Parathyroid adenoma (tissue), 2 donors: ENCODE data around the gene TFB2M.

Experiments
- H2AFZ ChIP-seq: fragments of 300-600 bp; sonication (generic); one replicate; pipeline ENCODE4 v1.7.0; 2017; ENCODE audit warnings: antibody characterized with exemption, mild to moderate bottlenecking
- H3K27ac ChIP-seq: fragments of 300-600 bp; sonication (generic); one replicate; pipeline ENCODE4 v1.7.0; 2017
- H3K27me3 ChIP-seq: fragments of 300-600 bp; sonication (generic); one replicate; pipeline ENCODE4 v1.7.0; 2017; ENCODE audit warnings: low read length; ENCODE audit not compliant: control insufficient read depth, insufficient read depth
- H3K36me3 ChIP-seq: fragments of 300-600 bp; sonication (generic); one replicate; pipeline ENCODE4 v1.7.0; 2017; ENCODE audit warnings: low read length; ENCODE audit not compliant: control insufficient read depth, insufficient read depth
- H3K4me1 ChIP-seq: fragments of 300-600 bp; sonication (generic); one replicate; pipeline ENCODE4 v1.7.0; 2017; ENCODE audit warnings: control low read depth
- H3K4me2 ChIP-seq: fragments of 300-600 bp; sonication (generic); one replicate; pipeline ENCODE4 v1.7.0; 2017; ENCODE audit warnings: low read length
- H3K4me3 ChIP-seq: fragments of 300-600 bp; sonication (generic); one replicate; pipeline ENCODE4 v1.7.0; 2017; ENCODE audit warnings: low read depth, low read length
- H3K79me2 ChIP-seq: fragments of 300-600 bp; sonication (generic); one replicate; pipeline ENCODE4 v1.7.0; 2017; ENCODE audit warnings: control low read depth
- H3K9ac ChIP-seq: fragments of 300-600 bp; sonication (generic); one replicate; pipeline ENCODE4 v1.7.0; 2017; ENCODE audit warnings: mild to moderate bottlenecking
- H3K9me3 ChIP-seq: fragments of 300-600 bp; sonication (generic); one replicate; pipeline ENCODE4 v1.7.0; 2017; ENCODE audit warnings: low read length; ENCODE audit not compliant: control insufficient read depth
- CTCF ChIP-seq: fragments of 300-600 bp; sonication (generic); IDR thresholded peaks from one replicate; pipeline ENCODE4 v1.7.0; 2017; ENCODE audit warnings: antibody characterized with exemption, mild to moderate bottlenecking
- donor health status: primary hyperparathyroidism.

TFB2M gene

GRCh38 chr1:246597971-246598370, 31.9 kb upstream of the TFB2M start:
- no peak overlapping the region for H3K9ac ChIP-seq
- no peak overlapping the region for H3K4me2 ChIP-seq
- no peak overlapping the region for H3K27ac ChIP-seq

GRCh38 chr1:246597340-246597739, 31.3 kb upstream of the TFB2M start:
- Histone ChIP-seq H3K4me2 (no peak overlapping the region), H3K36me3 (no peaks in the 10 kb centered on the region), H2AFZ (no peak overlapping the region), H3K9me3 (no peaks in the 10 kb centered on the region), H3K9ac (no peak overlapping the region), H3K4me1 (no peaks in the 10 kb centered on the region), H3K27ac (no peak overlapping the region), H3K27me3 (no peaks in the 10 kb centered on the region), H3K79me2 (peaks cover 28% of the 10 kb centered on the region), H3K4me3 (no peak overlapping the region)
- TF ChIP-seq CTCF = no peak

More at GRCh38 chr1:246597971-246598370, 31.9 kb upstream of the TFB2M start:
- H3K79me2 ChIP-seq = peaks cover 33% of the 10 kb centered on the region
- H3K4me1 ChIP-seq = no peaks in the 10 kb centered on the region
- H3K4me3 ChIP-seq = no peak overlapping the region
- no peaks in the 10 kb centered on the region for H3K36me3 ChIP-seq
- H2AFZ ChIP-seq = no peak overlapping the region
- TF ChIP-seq CTCF = no peak
- no peaks in the 10 kb centered on the region for H3K9me3 ChIP-seq
- H3K27me3 ChIP-seq = no peaks in the 10 kb centered on the region

GRCh38 chr1:246595146-246595545, 29.1 kb upstream of the TFB2M start:
- no peaks in the 10 kb centered on the region for H3K4me1 ChIP-seq
- no peak overlapping the region for H3K9ac ChIP-seq
- no peak overlapping the region for H3K4me2 ChIP-seq
- no peaks in the 10 kb centered on the region for H3K9me3 ChIP-seq
- no peaks in the 10 kb centered on the region for H3K27me3 ChIP-seq
- no peak overlapping the region for H2AFZ ChIP-seq
- no peak for TF ChIP-seq CTCF
- H3K4me3 ChIP-seq = no peak overlapping the region
- no peaks in the 10 kb centered on the region for H3K36me3 ChIP-seq
- H3K79me2 ChIP-seq = peaks cover 31% of the 10 kb centered on the region
- H3K27ac ChIP-seq = no peak overlapping the region

GRCh38 chr1:246592695-246593094, 26.6 kb upstream of the TFB2M start:
- H2AFZ ChIP-seq = no peak overlapping the region
- no peak overlapping the region for H3K9ac ChIP-seq
- H3K9me3 ChIP-seq = no peaks in the 10 kb centered on the region
- no peaks in the 10 kb centered on the region for H3K27me3 ChIP-seq
- H3K4me3 ChIP-seq = no peak overlapping the region
- H3K79me2 ChIP-seq = peaks cover 25% of the 10 kb centered on the region
- no peaks in the 10 kb centered on the region for H3K4me1 ChIP-seq
- H3K4me2 ChIP-seq = no peak overlapping the region
- H3K27ac ChIP-seq = no peak overlapping the region
- TF ChIP-seq CTCF = no peak
- H3K36me3 ChIP-seq = no peaks in the 10 kb centered on the region

GRCh38 chr1:246591958-246592357, 25.9 kb upstream of the TFB2M start:
- peaks cover 20% of the 10 kb centered on the region for H3K79me2 ChIP-seq
- no peak overlapping the region for H3K4me2 ChIP-seq
- H3K9me3 ChIP-seq = no peaks in the 10 kb centered on the region
- no peak for TF ChIP-seq CTCF
- no peaks in the 10 kb centered on the region for H3K4me1 ChIP-seq
- H3K27me3 ChIP-seq = no peaks in the 10 kb centered on the region
- H3K9ac ChIP-seq = no peak overlapping the region
- no peak overlapping the region for H3K27ac ChIP-seq
- H3K36me3 ChIP-seq = no peaks in the 10 kb centered on the region
- no peak overlapping the region for H2AFZ ChIP-seq
- no peak overlapping the region for H3K4me3 ChIP-seq
